Sigmoid colon (tissue), 7 donors: ENCODE measurements around the gene UBQLN4. TPM values are rescaled to one million over a fixed set of nuclear protein-coding genes. Genes with fewer than 3 reads are reported as not detected.
A peak's percentile ranks its signal among the peaks of the same experiment; 100 is the strongest.

Experiments used
- DNase-seq: peaks from one replicate; pipeline ENCODE4 v3.0.0-alpha.2; 2019
- H3K27ac ChIP-seq, 4 donors: fragments of 200-600 bp; sonication (generic); one replicate each; pipeline ENCODE4 v1.5.1; 2016 to 2019; ENCODE audit warnings: mild to moderate bottlenecking in 1 of 4
- H3K27me3 ChIP-seq, 3 donors: fragments of 200-600 bp; sonication (generic); one replicate each; pipeline ENCODE4 v1.5.1; 2019; ENCODE audit warnings: mild to moderate bottlenecking in 1 of 3
- H3K36me3 ChIP-seq, 4 donors: fragments of 200-600 bp; sonication (generic); one replicate each; pipeline ENCODE4 v1.5.1; 2016 to 2019
- H3K4me1 ChIP-seq, 4 donors: fragments of 200-600 bp; sonication (generic); one replicate each; pipeline ENCODE4 v1.5.1; 2017 to 2019
- H3K4me3 ChIP-seq, 4 donors: fragments of 200-600 bp; sonication (generic); one replicate each; pipeline ENCODE4 v1.5.1; 2017 to 2019; ENCODE audit warnings: mild to moderate bottlenecking in 2 of 4, moderate library complexity in 1 of 4
- H3K9me3 ChIP-seq, 4 donors: fragments of 200-600 bp in 3 of 4; sonication (generic) in 3 of 4; one replicate each; pipeline versions ENCODE4 v1.5.1 to v1.6.1; 2013 to 2019
- EP300 ChIP-seq, 4 donors: sonication (generic); formaldehyde crosslinking; IDR thresholded peaks; one replicate each; pipeline ENCODE4 v1.6.1; 2017; ENCODE audit warnings: antibody characterized with exemption in 4 of 4
- POLR2A ChIP-seq, 2 donors: fragments of 450-650 bp; IDR thresholded peaks; one replicate each; pipeline ENCODE4 v1.6.1; 2016; ENCODE audit warnings: antibody characterized with exemption in 2 of 2, mild to moderate bottlenecking in 2 of 2, moderate library complexity in 2 of 2
- POLR2AphosphoS5 ChIP-seq, 4 donors: sonication (generic); formaldehyde crosslinking; IDR thresholded peaks; one replicate each; pipeline ENCODE4 v1.6.1; 2017; ENCODE audit warnings: antibody characterized with exemption in 4 of 4
- WGBS, 2 donors: extraction: QIAGEN DNeasy Blood & Tissue Kit; methylation state at CpG; one replicate each; pipeline ENCODE4 v1.1.7; 2013; 5-methylcytosine and 5-hydroxymethylcytosine counted together
- intact Hi-C: fragments of 100-400 bp; cut with DNase I; formaldehyde crosslinking; loops from one replicate; pipeline ENCODE4 v1.15.1; 2023
- polyA plus RNA-seq, 3 donors: library from polyadenylated mRNA; stranded (reverse); fragments of 200-250 nt; gene quantifications; one replicate each; pipeline ENCODE4 v1.2.3, GENCODE V29; 2013
- total RNA-seq, 4 donors: library from RNA; depleted of rRNA; stranded (reverse); fragments of >200 nt; gene quantifications; one replicate each; pipeline ENCODE4 v1.1.0, GENCODE V29; 2016
- TF ChIP-seq, protein P1 (sequence below), 4 experiments: fragments of 450-650 bp in 3 of 4; fragments of 200-600 bp in 1 of 4; IDR thresholded peaks; one replicate each; pipeline ENCODE4 v1.5.1; 2016 to 2019; ENCODE audit warnings: antibody characterized with exemption in 4 of 4, mild to moderate bottlenecking in 3 of 4, moderate library complexity in 2 of 4
- donor health status: healthy with polysubstance abuse.
- donor health status: Bipolar disorder and iron deficiency.
- donor health status: healthy.

The UBQLN4 gene
- total and polyA plus RNA-seq, 7 donors: 11.4 to 23.6 (median 19.1) TPM

DNA sequence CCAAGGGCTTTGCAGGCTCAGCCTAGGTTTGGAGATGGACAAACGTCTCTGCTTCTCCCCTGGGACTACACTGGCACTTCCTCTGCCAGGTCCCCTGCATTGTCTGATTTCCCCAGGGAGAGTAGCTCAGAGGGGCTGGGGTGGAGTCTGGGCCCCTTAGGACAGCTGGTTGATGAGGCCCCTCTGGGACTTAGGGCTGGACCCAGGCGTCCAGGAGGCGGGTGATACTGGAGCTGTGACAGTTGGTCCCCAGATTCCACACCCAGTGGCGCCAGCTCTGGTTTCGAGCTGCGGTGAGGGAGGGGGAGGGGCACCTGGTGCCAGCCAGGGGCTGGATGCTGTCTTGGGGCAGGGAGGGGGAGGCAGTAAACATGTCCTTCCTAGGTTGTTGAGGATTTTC, 36.1 kb upstream of the UBQLN4 start:
- no peak overlapping the region for H3K27ac ChIP-seq
- no peak for DNase-seq
- 65 to 79% methylated on average over 6 of the region's 6 CpGs for WGBS, 2 donors
- intact Hi-C loops: loop anchor here (1.0 kb wide), 1 partner anchor 136 kb away; no protein-coding TSS in a partner anchor
- no peaks in the 10 kb centered on the region for H3K9me3 ChIP-seq
- H3K4me1 ChIP-seq: peaks cover 0 to 14% (median 5%) of the 10 kb centered on the region in 4 donors
- no peak overlapping the region for H3K4me3 ChIP-seq
- H3K27me3 ChIP-seq: no peaks in the 10 kb centered on the region
- TF ChIP-seq EP300 (IDR thresholded peaks at IDR 0.05): no peak
- TF ChIP-seq POLR2AphosphoS5 (IDR thresholded peaks at IDR 0.05): no peak
- TF ChIP-seq, protein P1, sequence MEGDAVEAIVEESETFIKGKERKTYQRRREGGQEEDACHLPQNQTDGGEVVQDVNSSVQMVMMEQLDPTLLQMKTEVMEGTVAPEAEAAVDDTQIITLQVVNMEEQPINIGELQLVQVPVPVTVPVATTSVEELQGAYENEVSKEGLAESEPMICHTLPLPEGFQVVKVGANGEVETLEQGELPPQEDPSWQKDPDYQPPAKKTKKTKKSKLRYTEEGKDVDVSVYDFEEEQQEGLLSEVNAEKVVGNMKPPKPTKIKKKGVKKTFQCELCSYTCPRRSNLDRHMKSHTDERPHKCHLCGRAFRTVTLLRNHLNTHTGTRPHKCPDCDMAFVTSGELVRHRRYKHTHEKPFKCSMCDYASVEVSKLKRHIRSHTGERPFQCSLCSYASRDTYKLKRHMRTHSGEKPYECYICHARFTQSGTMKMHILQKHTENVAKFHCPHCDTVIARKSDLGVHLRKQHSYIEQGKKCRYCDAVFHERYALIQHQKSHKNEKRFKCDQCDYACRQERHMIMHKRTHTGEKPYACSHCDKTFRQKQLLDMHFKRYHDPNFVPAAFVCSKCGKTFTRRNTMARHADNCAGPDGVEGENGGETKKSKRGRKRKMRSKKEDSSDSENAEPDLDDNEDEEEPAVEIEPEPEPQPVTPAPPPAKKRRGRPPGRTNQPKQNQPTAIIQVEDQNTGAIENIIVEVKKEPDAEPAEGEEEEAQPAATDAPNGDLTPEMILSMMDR (IDR thresholded peaks at IDR 0.05): no peak
- TF ChIP-seq POLR2A (IDR thresholded peaks at IDR 0.05): no peak
- no peaks in the 10 kb centered on the region for H3K36me3 ChIP-seq

DNA sequence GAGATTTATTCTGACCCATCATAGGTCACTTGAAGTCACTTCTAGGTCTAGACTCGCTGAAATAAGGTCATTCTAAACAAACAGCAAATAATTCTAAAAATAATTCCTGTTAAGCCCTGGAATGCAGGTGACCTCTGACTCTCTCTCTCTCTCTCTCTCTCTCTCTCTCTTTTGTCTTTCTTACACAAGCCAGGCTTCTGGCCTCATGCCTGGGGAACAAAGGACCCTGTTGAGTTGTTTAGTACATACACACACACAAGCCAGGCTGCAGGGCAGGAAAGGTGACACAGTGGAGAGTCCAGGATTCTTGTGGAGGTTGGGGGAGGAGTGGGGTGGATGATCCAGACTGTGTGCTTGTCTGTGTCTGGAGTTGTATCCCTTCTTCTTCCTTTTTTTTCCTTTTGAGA, 32.7 kb upstream of the UBQLN4 start:
- 58 to 71% methylated on average over 1 of the region's 1 CpG for WGBS, 2 donors
- DNase-seq: no peak

DNA sequence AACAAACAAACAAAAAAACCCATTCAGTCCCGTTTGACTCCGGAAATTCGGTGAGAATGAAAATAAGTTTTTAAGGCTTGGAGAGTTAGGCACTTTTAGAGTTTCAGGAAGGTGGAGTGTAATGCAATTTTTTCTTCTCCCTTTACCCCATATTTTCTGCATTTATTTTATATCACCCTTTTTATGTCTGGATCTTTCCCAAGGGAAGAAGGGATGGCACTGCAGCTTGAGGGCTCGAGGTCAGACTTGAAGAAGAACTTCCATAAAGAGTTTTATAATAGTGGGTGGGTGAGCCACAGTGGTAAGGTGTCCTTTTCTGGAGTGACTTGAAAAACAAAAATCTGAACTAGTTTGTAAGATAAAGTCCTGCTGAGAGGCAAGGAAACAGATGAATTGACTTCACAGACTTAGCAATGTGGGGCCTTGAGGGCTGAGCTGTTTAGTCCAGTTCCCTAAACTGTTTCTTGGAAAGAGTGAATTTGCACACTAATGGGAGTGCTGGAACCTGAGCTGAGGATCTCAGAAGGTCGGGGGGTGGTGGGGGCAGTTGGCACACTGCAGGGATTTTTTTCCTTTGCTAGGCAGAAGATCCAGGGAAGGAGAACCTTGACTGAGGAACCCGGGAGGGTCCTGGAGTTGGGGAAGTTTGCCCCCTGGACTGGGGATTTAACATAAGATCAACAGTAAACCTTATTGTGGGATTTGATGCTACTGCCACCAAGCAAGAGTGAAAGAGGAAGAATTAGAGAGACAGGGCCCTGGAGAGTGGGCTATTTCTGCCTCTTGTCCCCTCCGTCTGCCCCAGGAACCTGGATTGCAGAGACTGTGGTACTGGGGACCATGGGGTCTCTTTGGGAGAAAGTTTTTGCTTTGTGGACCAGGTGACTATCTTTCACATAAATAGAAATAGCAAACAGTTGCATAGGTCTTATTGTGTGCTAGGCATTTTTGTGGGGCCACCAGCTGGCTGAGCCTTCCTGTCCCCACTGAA, 30.5 kb upstream of the UBQLN4 start:
- intact Hi-C loops: loop anchor here (2.0 kb wide), 1 partner anchor 29 kb away; the partner anchor contains the start of gene LAMTOR2
- Histone ChIP-seq H3K27me3 (no peaks in the 10 kb centered on the region), H3K4me3 (no peak overlapping the region), H3K4me1 (peaks cover 0 to 38% (median 25%) of the 10 kb centered on the region in 4 donors), H3K9me3 (no peaks in the 10 kb centered on the region), H3K27ac (no peak overlapping the region), H3K36me3 (no peaks in the 10 kb centered on the region)
- DNase-seq: no peak
- TF ChIP-seq EP300 (IDR thresholded peaks at IDR 0.05): no peak
- TF ChIP-seq, protein P1 (IDR thresholded peaks at IDR 0.05): no peak
- TF ChIP-seq POLR2A (IDR thresholded peaks at IDR 0.05): no peak
- no peak for TF ChIP-seq POLR2AphosphoS5 (IDR thresholded peaks at IDR 0.05)
- WGBS, 2 donors: 62 to 69% methylated on average over 7 of the region's 7 CpGs

More for the DNA sequence above, 32.7 kb upstream of the UBQLN4 start:
- Histone ChIP-seq H3K36me3 (no peaks in the 10 kb centered on the region), H3K4me3 (no peak overlapping the region), H3K27ac (no peak overlapping the region), H3K27me3 (no peaks in the 10 kb centered on the region), H3K9me3 (no peaks in the 10 kb centered on the region), H3K4me1 (peaks cover 0 to 38% (median 24%) of the 10 kb centered on the region in 4 donors)
- intact Hi-C loops: no loop called here
- TF ChIP-seq POLR2AphosphoS5 (IDR thresholded peaks at IDR 0.05) (no peak), POLR2A (IDR thresholded peaks at IDR 0.05) (no peak), EP300 (IDR thresholded peaks at IDR 0.05) (no peak)
- TF ChIP-seq, protein P1 (IDR thresholded peaks at IDR 0.05): no peak

DNA sequence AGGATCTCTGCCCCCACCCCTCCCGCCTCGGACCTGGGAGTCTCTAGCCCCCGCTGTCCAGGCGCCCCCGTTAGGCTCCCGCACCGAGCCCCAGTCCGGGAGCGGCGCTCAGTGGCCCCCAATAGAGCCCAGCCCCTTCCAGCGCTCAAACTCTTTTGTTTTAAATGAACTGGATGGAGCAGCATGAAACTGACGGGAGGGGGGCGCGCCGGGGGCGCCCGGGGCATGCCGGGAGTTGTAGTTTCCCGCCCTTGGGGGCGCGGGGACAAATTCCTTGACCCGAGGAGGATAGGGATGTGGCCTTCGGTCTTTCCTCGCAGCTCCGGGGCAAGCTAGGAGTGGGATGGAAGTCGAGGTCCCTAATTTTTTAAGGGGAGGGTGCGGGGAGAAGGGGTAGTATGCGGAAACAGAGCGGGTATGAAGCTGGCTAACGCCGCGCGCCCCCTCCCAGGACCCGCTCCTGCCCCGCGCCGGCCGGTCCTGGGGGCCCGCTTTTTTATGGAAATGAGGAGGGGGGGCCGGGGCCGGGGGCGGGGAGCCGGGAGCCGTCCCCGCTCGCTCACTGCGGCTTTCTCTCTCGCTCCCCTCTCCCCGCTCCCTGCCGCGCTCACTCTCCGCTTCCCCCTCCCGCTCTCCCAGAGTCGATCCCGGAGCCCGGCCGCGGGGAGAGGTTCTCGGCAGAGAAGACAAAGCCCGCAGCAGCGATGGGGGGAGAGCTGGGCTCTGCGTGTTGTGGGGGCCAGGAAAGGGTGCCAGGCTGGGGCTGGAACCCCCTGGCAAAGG, 28.9 kb upstream of the UBQLN4 start, which contains the start of gene MEX3A:
Gene MEX3A (minus strand): TSS at position 157 of the 783 bp plus-strand sequence. CDS start 467 bp downstream, outside the sequence.
- no peaks in the 10 kb centered on the region for H3K36me3 ChIP-seq
- TF ChIP-seq, protein P1 (IDR thresholded peaks at IDR 0.05): no peak
- TF ChIP-seq POLR2A (IDR thresholded peaks at IDR 0.05) (no peak), EP300 (IDR thresholded peaks at IDR 0.05) (no peak), POLR2AphosphoS5 (IDR thresholded peaks at IDR 0.05) (peak in 2 of 4 donors; percentile 35 to 43)
- H3K9me3 ChIP-seq: no peaks in the 10 kb centered on the region
- intact Hi-C loops: loop anchor here (2.0 kb wide), 1 partner anchor 28 kb away; the partner anchor contains the start of gene LAMTOR2
- H3K4me1 ChIP-seq: peaks cover 0 to 38% (median 25%) of the 10 kb centered on the region in 4 donors
- 1% methylated on average over 61 to 62 of the region's 62 CpGs for WGBS, 2 donors
- H3K27ac ChIP-seq: peak within 1 kb of the TSS; percentile 68 to 81 (median 74)
- peak within 1 kb of the TSS; percentile 63 to 98 (median 86) for H3K4me3 ChIP-seq
- no peaks in the 10 kb centered on the region for H3K27me3 ChIP-seq
- peak; percentile 88 for DNase-seq
